NK-92 (cell line): Measurements from ENCODE around the gene EPB41L2.

Experiments
- DNase-seq: peaks from one replicate; lab custom pipeline; 2025; ENCODE audit not compliant: unreplicated experiment; lab: John Stamatoyannopoulos, UW

The EPB41L2 gene

DNA sequence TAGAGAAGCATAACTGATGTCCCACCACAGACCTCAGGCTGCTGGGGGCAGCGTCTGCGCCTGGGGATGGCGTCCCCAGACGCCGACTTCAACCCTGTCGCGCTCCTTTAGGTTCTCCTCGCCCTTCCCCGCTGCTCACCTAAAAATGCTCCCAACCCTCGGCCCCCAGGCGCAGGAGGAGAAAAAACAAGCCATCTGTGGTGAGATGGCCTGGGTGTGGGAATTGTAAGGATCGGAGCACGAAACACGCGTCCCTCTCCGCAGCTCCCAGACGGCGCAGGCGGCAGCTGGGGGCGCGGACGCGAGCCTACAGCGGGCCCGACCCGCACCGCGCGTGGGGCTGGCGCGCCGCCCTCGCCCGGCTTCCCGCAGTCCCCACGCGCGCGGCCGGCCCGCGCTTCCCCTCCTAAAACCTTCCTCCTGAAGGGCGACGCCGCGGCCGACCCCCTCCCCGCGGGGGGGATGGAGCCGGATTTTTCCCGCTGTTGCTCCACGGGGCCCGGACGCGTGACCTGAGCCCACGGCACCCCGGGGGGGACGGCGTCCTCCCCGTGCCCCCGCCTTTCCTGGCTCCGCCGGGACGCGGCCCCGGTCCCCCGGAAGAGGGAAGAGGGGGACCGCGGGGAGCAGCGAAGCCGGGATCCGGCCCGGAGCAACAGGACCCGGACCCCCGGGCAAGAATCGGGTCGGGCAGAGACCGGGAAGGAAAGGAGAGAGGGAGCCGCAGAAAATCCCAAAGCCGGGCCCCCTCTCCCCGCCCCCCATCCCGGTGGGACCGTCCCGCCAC lies 611 bp downstream of the EPB41L2 start:
- no peak for DNase-seq

DNA sequence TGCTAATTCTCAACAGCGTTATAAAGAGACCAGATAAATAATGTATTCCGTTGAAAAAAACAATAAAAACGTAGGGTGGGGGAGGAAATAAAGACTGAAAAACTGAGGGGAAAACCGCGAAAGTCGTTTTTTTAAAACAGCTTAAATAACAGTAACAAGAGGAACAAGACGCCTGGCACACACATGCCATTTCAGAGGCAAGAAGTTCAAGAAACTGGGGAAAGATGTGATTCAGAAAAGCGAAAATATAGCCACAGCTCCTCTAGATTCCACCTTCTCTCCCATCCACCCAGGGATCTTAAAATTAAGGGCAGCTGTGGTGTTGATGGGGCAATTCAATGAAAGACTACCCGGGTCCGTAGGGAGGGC lies 1.3 kb downstream of the EPB41L2 start:
- no peak for DNase-seq

DNA sequence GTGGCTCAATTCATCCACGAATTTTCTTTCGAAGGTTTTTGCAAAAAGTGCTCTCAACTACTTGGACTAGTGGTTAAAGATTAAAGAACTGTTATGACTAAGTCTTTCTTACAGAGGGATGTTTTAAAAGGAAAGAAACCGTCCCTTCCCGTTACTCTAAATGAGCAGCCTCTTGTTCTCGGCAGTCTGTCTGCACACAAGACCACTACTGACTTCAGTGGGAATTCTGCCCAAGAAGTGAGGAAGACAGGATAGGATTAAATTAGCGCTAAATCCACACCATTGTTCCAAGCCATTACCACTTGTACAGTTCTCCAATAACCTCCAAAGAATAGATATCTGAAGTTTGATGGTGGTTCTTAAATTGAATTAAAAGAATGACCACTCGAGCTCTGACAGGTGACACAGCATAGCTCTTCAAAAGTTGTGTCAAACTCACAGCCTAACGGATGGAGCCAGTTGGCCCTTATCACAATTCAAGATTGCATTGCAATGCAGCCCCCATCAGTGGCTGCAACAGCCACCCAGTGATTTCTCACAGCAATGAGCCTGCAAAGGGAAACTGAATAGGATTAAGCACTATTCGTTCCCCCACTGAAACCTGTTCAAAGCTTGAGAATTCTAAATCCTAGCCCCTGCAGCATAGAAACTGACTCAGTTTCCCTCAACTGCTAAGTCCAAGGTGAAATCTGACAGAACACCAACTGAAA lies 1.8 kb downstream of the EPB41L2 start:
- no peak for DNase-seq

DNA sequence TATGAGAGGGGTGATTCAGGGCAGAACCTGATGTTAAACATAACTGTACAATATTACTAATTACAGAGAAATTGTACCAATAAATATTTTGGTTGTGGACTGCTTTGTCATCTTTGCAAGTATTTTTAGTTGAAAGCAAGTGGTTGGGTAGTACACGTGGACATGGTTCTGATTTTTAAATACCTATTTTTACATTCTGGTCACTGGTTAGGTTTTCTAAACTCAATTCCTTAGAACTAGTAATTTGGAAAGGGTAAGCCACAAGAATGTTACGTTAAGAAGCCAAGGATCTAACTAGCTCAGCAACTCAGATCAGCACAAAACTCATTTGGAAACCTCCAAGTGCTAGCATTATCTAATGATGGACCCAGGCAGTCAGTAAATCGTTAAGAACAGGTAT lies 2.7 kb downstream of the EPB41L2 start:
- no peak for DNase-seq

DNA sequence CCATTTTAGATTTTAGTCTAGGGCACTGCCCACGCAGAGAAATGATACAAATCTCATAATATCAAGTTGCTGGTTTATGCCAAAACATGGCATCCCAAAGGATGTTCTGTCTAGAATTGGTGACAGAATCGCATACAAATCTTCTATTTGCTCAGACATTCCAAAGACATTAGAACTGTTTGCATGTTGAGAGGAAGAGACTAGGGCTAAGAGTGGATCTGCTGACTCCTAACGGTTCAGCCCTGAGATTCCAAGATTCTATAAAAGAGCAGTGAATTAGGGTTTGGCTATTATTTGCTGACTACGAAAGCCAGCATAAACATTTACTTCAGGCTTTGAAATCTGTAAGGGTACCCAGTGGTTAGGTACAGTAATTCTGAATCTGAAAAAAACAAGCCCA lies 3.6 kb downstream of the EPB41L2 start:
- DNase-seq, result no peak

DNA sequence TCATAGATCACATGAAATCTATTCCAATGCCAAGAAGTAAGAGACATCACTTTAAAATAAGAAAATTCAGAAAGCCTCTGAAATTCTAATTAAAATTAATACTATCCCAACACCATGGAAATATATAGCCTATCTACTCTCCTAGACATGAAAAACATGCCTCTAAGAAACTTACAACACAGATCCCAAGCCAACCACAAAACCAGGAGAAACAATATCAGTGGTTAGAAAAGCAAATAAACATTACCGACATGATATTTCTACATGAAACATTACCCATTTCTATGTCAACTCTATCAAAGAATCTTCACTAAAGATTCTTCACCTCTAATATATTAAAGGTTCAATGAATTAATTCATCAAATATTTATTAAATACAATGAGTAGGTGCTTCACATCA lies 4.8 kb downstream of the EPB41L2 start:
- no peak for DNase-seq

DNA sequence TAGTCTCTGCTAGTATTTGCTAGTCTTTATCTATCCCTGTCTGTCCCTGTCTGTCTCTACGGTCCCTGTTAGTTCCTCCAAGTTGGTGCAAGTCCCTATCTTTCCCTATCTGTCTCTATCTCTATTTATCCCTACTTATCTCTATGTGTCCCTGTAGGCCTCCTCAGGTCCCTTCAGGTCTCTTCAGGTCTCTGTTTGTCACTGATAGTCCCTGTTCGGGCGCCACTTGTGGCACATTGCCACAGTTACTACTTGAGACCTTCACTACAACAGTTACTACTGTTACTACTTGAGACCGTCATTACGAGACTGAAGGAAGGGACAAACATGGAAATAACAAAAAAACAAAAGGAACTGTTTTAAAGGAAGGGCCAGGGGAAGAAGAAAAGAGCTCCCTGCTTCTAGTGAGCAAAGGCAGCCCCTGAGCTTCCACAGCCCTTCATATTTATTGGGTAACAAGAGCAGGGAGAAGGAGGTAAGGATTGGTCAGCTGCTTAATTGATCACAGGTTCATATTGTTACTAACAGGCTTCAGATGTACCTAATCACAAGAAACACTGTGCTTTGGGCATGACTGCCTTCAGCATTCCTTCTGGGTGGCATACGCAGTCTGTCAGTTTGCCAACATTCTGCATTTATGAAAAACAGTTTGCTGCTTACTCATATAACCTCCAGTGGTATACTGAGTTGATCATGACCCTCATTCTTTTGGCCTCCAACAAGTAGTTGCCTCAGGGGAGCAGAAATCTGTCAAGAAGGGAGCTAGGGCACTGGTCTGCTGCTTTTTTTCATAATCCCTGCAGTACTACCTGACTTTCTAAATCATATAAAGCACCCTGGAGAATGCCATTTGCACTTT lies 8.4 kb downstream of the EPB41L2 start:
- DNase-seq, result no peak

DNA sequence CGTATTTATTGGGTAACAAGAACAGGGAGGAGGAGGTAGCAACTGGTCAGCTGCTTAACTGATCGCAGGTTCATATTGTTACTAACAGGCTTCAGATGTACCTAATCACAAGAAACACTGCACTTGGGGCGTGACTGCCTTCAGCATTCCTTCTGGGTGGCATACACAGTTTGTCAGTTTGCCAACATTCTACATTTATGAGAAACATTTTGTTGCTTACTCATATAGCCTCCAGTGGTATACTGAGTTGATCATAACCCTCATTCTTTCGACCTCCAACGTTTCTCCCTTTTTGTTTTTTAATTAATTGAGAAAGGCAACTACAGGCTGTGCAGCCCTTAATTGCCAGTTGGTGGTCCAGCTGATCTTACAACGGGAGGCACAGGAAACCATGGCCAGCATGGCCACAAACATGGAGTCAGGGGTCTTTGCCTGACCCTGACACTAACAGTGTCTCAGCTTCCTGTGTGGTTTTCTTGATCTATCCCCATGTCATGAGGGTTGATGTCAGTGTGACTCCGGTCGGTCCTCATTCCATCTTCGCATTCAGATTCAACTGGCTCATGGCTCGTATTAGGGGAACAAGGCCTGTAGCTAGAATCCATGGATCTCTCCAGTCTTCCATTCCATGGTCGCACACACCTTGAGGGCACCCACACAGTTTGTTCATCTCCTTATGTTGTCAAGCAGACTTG lies 9.4 kb downstream of the EPB41L2 start:
- DNase-seq, result no peak

DNA sequence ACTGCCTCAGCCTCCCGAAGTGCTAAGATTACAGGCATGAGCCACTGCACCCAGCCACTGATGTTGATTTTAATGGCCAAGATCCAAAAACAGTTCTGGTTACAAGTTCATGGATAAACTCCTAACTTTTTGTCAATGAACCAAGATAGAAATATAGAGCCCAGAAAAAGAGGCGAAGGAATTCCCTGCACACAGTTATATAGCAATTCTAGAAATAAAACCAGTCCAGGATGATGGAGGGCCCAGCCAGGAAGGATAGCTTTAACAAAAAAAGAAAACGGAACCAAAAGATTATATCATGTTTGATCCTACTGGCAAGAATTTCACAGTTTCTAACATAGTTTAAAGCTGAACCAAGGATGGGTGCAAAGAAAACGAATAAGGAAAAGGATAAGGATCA lies 10.9 kb downstream of the EPB41L2 start:
- DNase-seq, result no peak

DNA sequence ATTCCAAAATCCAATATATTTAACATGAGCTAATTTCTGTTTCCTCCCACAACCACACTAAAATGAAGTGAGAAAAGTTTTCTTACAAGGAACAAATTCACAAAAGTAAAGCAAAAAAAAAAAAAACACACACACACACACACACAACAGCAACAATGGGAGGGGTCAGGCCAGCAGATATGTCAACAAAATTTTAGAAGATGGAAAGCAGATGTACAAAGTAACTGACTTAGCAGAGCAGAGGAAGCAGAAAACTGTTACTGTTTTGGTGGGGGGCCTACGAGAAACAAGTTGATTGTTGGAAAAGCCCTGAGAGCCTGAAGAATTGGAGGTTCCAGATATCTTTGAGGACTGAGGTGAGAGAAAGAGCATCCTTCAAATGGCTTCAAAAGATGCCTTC lies 11.7 kb downstream of the EPB41L2 start:
- no peak for DNase-seq

DNA sequence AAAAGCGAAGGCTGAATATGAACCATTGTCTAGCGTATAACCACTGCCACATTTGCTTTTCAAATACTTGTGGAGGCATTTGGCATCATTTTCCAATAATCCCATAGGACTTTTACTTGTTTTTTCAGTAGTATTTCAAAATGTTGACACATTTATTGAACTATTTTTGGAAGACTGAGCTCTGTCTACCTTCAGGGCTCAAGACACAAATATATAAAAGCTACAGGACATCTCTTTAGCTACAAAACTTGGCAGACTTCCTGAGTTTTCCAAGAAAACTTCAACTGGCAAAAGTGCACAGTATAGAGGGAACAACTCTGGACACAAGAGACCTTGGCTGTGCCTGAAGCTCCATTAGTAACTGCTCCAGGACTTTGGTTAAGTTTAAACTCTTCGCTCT lies 13.4 kb downstream of the EPB41L2 start:
- no peak for DNase-seq

DNA sequence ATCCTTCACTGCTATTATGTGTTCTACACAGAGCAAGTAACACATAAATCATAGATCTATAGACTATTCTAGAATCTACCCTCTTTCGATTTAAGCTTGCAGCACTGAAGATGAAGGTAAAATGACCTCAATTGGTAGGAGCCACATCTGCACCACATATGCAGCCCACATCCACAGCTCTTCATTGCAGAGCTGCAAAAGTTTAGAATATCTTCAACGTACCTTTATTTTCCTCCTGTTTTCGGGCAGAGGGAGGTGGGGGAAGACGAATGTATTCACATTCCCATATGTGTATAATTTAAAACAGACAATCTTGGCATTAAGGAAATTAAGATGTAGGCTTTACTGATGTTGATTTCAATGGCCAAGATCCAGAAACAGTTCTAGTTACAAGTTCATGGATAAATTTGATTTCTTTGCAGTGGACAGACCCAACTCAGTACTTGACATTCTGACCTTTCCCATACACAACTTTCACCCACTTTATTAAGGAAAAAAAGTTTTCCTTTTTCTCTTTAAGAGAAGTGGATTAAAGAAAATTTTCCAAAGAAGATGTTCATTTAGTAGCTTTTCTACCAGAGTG lies 14.0 kb downstream of the EPB41L2 start:
- no peak for DNase-seq

DNA sequence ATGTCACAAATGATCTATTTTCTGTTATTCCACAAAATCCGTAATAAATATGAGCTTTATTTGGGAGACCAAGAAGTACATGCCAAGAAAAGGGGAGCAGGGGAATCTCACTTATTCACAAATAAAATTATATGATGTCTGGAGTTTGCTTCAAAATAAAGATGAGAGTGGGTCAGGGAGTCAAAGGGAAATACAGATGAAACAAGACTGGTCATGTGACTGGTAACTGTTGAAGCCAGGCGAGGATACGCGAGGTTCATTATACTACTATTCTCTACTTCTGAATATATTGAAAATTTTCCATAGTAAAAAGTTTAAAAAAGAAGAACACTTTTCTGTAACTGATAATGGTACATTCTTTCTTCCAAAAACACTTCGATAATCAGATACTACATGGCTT lies 14.6 kb downstream of the EPB41L2 start:
- DNase-seq, result no peak

DNA sequence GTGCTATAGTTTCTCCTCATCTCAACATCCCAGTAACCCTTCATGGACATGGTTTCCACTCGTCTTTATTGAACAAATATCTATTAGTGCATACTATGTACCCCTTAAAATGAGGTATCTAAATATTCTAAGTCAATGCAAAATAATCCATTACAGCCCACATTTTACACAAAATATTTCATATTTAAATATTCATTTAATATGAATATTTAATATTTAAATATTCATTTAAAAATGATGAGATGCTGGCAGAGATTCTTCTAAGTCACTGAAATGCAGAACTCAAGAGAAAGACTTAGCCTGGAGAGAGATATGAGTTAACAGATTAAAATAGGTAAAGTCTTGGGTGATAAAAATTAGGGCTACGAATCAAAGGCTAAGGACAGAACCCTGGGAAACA lies 17.9 kb downstream of the EPB41L2 start:
- no peak for DNase-seq

DNA sequence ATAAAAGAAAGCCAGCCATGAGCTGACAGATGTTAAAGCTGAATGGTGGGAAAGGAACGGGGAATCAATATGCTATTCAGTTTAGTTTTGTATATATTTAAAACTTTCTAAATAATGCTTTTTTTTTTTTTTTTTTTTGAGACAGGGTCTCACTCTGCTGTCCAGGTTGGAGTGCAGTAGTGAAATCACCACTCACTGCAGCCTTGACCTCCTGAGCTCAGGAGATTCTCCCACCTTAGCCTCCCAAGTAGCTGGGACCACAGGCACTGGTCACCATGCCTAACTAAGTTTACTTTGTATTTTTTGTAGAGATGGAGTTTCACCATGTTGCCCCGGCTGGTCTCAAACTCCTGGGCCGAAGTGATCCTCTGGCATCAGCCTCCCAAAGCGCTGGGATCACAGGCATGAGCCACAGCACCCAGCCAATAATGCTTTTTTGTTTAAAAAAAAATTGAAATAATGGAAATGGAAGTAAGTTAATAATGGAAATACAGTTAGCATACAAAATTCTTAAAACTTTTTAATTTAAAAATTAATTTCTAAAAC lies 19.1 kb downstream of the EPB41L2 start:
- no peak for DNase-seq

DNA sequence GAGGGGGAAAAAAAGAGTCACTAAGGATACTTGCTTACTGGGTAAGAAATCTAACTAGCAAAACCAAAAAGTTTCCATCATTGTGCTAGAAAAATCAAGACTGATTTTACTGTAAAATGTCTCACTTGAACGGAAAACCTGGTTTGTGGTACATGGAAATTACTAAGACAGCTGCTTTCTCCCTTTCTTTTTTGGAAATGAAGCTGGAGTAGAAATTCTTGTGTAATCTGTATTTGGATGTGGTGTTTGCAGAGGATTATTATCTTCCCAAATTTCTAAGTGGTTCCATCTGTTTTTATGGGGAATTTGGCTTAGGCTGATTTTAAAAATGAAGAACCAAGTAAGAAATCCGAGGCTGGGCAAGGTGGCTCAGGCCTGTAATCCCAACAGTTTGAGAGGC lies 20.4 kb downstream of the EPB41L2 start:
- no peak for DNase-seq

DNA sequence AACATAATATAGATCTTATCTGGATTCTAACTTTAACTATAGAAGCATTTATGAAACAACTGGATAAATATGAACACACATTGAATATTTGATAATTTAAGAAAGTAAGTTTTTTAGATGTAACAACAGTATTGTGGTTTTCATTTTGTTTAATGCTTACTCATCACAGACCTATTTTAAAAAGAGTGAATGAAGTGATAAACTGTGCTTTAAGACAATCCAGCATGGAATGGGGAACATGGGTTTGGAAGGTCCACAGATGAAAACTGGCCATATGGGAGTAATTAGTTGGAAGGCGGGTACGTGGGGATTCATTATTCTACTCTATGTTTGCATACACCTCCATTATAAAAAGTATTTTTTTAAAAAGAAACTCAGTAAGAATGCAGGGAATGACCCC lies 21.2 kb downstream of the EPB41L2 start:
- DNase-seq, result no peak

DNA sequence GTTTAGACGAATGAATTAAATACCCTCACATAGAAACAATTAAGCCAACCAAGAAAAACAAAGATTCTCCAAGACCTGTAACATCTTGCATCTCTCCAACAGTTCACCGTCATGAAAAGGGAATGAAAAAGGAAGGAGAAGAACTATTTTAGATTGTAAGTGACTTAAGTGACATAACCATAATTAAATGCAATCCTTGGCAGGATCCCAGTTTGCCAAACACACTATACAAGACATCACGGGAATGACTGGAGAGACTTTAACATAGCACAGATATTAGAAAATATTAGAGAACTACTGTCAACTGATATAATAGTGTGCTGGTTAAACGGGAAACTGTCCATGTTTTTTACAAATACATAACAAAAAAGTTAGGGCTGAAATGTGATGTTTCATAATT lies 22.2 kb downstream of the EPB41L2 start:
- DNase-seq, result no peak

DNA sequence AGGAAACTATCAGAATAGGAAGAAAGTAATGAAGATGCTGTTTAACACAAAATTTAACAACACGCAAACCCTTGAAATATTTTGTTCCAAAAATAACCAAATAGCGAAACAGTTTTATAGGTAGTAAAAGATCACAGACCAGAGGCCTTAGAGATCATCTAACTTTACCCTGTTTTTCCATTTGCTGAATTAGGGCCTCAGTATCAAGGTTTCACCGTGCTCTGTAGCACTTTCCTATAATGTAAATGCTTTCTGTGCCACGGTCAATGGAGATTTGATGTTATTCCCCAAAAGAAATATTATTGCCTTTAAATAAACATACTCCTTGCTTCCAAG lies 23.7 kb downstream of the EPB41L2 start:
- no peak for DNase-seq

DNA sequence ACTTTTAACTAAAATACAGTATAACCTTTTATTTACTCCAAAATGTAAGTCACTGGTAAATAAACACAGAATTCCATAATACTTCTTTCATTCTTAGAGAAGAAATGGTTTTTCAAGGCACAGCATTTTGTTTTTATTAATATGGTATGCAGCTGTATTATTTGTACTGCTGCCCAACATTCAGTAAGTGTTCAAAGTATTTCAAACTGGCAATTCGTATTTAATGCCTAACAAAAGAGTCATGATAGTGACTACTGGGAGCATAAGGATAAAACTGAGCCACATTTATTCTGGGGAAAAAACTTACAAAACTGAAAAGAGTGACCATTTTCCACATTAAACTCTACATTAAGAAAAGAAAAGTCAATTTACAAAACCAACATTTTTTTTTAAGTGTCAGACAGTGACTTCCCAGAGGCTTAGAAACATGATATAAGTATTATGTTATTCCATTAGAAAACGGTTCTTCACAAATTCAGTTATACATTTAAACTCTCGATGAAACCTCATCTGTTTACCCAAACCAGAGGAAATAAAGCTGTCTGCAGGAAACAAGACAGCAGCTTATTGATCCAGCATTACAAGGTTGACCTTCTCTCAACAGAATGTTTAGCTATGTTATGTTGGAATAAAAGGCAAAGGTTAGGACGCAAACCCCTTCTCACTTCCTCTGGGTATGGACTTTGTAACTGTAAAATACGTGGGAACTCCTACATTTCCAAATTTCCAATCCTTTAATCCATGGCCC lies 24.3 kb downstream of the EPB41L2 start:
- DNase-seq, result no peak
